ENCODE data around the gene LURAP1L. TPM values are rescaled to one million over a fixed set of nuclear protein-coding genes. Genes with fewer than 3 reads are reported as not detected.

The LURAP1L gene
- total and polyA plus RNA-seq, 10 donors, result 5.6 to 34.0 (median 12.8) TPM

DNA sequence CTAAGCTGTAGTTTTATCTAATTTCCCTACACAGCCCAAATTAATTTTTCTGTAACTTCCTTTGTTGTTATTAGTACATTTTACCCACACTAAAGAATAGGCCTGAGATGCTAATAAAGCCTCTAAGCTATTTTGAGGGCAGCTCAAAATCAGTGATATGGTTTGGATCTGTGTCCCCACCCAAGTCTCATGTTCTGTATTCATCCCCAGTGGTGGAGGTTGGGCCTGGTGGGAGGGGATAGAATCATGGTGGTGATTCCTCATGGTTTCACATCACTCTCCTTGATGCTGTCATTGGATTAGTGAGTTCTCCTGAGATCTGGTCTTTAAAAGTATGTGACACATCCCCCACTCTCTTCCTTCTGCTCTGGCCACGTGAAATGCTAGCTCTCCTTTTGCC is 27.3 kb downstream of the LURAP1L start:
- Histone ChIP-seq H3K27me3 (replicated peaks in 1 of 7) (no peaks in the 10 kb centered on the region), H3K36me3 (no peaks in the 10 kb centered on the region), H3K4me1 (no peaks in the 10 kb centered on the region), H3K4me3 (no peak overlapping the region), H3K9me3 (peaks cover 0 to 5% (median 0%) of the 10 kb centered on the region in 8 donors), H3K27ac (peak overlapping the region in 6 of 8 donors; percentile 24 to 52 (median 43))
- no peak for TF ChIP-seq POLR2AphosphoS5 (IDR thresholded peaks at IDR 0.05)
- TF ChIP-seq POLR2A (IDR thresholded peaks at IDR 0.05), result no peak
- WGBS, 5 donors, result 40 to 65% (median 58%) methylated on average over 1 of the region's 1 CpG
- no peak for DNase-seq
- intact Hi-C loops (cut with DNase I; ENCODE audit: low total_unique reads), result no loop called here

DNA sequence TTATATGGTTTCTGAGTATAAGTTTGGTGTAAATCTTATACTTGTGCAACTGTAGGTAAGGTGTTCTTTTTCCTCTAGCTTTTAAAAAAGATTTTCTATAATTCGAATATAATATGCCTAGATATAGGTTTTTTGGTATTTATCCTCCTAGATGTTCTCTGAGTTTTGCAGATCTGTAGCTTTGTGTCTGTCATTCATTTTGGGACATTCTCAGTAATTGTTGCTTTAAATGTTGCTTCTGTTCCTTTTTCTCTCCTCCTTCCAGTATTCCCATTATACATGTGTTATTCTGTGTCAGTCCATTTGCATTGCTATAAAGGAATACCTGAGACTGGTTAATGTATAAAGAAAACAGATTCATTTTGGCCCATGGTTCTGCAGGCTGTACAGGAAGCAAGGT is 33.7 kb downstream of the LURAP1L start:
- WGBS, 5 donors, result 68 to 90% (median 76%) methylated on average over 1 of the region's 1 CpG
- intact Hi-C loops (cut with DNase I; ENCODE audit: low total_unique reads), result no loop called here
- TF ChIP-seq, protein P1, sequence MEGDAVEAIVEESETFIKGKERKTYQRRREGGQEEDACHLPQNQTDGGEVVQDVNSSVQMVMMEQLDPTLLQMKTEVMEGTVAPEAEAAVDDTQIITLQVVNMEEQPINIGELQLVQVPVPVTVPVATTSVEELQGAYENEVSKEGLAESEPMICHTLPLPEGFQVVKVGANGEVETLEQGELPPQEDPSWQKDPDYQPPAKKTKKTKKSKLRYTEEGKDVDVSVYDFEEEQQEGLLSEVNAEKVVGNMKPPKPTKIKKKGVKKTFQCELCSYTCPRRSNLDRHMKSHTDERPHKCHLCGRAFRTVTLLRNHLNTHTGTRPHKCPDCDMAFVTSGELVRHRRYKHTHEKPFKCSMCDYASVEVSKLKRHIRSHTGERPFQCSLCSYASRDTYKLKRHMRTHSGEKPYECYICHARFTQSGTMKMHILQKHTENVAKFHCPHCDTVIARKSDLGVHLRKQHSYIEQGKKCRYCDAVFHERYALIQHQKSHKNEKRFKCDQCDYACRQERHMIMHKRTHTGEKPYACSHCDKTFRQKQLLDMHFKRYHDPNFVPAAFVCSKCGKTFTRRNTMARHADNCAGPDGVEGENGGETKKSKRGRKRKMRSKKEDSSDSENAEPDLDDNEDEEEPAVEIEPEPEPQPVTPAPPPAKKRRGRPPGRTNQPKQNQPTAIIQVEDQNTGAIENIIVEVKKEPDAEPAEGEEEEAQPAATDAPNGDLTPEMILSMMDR (IDR thresholded peaks at IDR 0.05 in 8 of 11, conservative IDR thresholded peaks at IDR 0.05 in 3 of 11), result no peak
- TF ChIP-seq POLR2AphosphoS5 (IDR thresholded peaks at IDR 0.05), result no peak
- no peak for TF ChIP-seq POLR2A (IDR thresholded peaks at IDR 0.05)

DNA sequence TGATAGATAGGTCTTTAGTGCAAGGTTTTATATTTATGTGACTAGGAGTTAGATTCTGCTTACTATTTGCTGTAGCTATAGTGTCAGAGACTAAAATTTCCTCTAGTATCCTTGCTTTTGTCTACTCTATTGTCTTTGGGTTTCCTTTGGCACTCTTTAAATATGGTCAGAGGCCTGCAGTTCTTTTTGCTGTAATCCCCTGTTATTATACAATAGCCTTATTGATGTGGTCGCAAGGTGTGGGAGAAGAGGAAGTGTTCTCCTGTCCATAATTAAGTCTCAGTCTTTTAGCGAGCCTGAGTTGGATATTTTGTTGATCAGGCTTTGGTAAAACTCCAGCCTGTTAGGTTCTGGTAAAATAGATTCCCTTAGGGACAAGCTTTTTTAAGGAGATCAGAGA is 34.9 kb downstream of the LURAP1L start:
- no peak overlapping the region for H3K4me3 ChIP-seq
- H3K4me1 ChIP-seq, result peaks cover 0 to 11% (median 0%) of the 10 kb centered on the region in 6 donors
- DNase-seq, result no peak
- intact Hi-C loops (cut with DNase I; ENCODE audit: low total_unique reads), result no loop called here
- TF ChIP-seq, protein P1 (IDR thresholded peaks at IDR 0.05 in 8 of 11, conservative IDR thresholded peaks at IDR 0.05 in 3 of 11), result no peak
- TF ChIP-seq POLR2A (IDR thresholded peaks at IDR 0.05) (no peak), POLR2AphosphoS5 (IDR thresholded peaks at IDR 0.05) (no peak)
- 63 to 78% (median 68%) methylated on average over 2 of the region's 2 CpGs for WGBS, 5 donors
- peak overlapping the region in 1 of 8 donors; percentile 11 for H3K27ac ChIP-seq
- no peaks in the 10 kb centered on the region for H3K27me3 ChIP-seq (replicated peaks in 1 of 7)
- no peaks in the 10 kb centered on the region for H3K36me3 ChIP-seq
- peaks cover 0 to 4% (median 0%) of the 10 kb centered on the region in 8 donors for H3K9me3 ChIP-seq

More for the DNA sequence above, 33.7 kb downstream of the LURAP1L start:
- DNase-seq, result no peak
- no peak overlapping the region for H3K27ac ChIP-seq
- peaks cover 0 to under 1% (median 0%) of the 10 kb centered on the region in 6 donors for H3K4me1 ChIP-seq
- no peak overlapping the region for H3K4me3 ChIP-seq
- no peaks in the 10 kb centered on the region for H3K27me3 ChIP-seq (replicated peaks in 1 of 7)
- H3K36me3 ChIP-seq, result no peaks in the 10 kb centered on the region
- peaks cover 0 to 4% (median 0%) of the 10 kb centered on the region in 8 donors for H3K9me3 ChIP-seq

DNA sequence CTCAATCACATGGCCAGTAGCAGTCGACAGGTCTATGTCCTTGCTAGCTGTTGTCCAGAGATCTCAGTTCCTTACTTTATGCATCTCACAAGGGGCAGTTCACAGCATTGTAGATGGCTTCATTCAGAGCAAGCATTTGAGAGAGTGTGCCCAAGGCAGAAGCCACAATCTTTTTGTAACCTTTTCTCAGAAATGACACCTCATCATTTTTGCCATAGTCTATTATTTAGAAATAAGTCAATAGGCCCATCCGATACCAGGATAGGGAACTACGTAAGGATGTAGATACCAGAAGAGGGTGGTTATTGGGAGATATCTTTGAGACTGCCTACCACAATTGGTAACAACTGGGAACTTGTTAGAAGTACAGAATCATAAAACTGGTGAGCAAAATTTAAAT is 37.1 kb downstream of the LURAP1L start:
- Histone ChIP-seq H3K9me3 (peaks cover 0 to 4% (median 0%) of the 10 kb centered on the region in 8 donors), H3K4me1 (peaks cover 0 to 14% (median 0%) of the 10 kb centered on the region in 6 donors), H3K4me3 (no peak overlapping the region), H3K27me3 (replicated peaks in 1 of 7) (no peaks in the 10 kb centered on the region), H3K27ac (no peak overlapping the region), H3K36me3 (no peaks in the 10 kb centered on the region)
- TF ChIP-seq, protein P1 (IDR thresholded peaks at IDR 0.05 in 8 of 11, conservative IDR thresholded peaks at IDR 0.05 in 3 of 11), result no peak
- TF ChIP-seq POLR2A (IDR thresholded peaks at IDR 0.05) (no peak), POLR2AphosphoS5 (IDR thresholded peaks at IDR 0.05) (no peak)
- no peak for DNase-seq
- intact Hi-C loops (cut with DNase I; ENCODE audit: low total_unique reads), result no loop called here
- 79 to 95% (median 91%) methylated on average over 3 of the region's 3 CpGs for WGBS, 5 donors
